HG02642 (cell line): ENCODE data around the gene BTG4.

Experiments
- ATAC-seq: cut with Tn5 transposase; IDR thresholded peaks from one replicate; pipeline ENCODE4 v1.9.1; 2021; ENCODE audit warnings: mild to moderate bottlenecking; ENCODE audit not compliant: unreplicated experiment, poor library complexity

Gene BTG4

DNA sequence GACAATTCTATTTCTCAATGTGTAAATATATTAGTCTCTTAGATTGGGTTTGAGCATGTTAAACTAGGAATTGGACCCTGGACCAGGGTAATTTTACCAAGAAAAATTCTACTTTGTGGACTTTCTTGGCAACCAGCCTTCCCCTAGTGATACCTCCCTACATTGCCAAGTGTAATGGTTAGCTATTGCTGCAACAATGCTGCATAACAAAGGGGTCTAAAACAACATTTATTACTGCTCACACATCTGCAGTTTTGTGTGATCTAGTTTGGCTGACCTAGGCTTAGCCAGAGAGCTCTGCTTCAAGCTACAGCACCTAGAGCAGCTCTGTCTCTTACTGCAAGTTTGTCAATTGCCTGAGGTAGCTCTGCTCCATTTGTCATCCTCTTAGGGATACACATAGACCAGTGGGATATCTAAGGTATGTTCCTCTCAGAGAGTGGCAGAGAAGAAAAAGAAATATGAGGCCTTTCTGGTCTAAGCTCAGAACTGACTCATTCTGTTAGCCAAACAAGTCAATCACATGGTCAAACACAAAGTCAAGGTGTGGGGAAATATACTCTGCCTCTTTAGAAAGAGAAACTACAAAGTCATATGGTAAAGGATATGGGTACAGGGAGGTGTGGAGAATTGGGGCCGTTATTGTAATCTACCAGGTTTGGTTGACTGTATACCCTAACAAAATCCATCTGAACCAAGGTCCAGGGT, 26.4 kb upstream of the BTG4 start:
- no peak for ATAC-seq

DNA sequence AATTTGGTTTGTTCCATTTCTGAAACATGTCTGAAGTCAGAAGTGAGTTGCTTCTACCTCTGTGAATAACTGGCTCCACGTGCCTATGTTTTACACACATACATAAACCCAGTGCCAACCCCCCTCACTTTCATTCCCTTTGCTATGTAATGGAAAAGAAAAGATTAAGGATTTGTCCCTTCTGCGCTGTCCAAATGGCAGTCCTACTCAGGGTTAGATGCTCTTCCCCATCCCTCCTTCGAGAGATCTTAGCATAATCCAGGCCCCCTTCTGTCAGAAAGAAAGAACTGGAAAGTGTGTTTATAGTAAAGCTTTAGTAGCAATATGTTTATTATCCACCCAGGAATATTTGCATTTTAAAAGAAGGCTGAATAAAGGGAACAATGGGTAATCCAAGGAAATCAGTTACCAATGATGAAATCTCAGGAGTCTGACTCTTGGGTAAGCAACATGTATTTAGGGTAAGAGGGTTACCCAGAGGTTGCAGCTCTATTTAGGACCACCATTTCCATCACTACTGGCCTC, 25.2 kb upstream of the BTG4 start:
- no peak for ATAC-seq

- no peak for ATAC-seq
Measured at GRCh38 chr11:111535281-111535680, 23.1 kb upstream of the BTG4 start.

DNA sequence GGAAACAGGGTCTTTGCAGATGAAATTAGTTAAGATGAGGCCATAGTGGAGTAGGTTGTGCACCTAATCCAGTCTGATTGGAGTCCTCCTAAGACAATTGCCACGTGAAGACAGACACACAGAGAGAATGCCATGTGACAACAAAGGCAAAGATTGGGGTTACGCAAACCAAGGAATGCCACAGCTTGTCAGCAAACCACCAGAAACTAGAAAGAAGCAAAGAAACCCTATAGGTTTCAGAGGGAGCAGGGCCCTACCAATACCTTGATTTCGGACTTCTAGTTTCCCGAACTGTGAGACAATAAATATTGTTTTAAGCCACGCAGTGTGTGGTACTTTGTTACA, 20.2 kb upstream of the BTG4 start:
- ATAC-seq = no peak

DNA sequence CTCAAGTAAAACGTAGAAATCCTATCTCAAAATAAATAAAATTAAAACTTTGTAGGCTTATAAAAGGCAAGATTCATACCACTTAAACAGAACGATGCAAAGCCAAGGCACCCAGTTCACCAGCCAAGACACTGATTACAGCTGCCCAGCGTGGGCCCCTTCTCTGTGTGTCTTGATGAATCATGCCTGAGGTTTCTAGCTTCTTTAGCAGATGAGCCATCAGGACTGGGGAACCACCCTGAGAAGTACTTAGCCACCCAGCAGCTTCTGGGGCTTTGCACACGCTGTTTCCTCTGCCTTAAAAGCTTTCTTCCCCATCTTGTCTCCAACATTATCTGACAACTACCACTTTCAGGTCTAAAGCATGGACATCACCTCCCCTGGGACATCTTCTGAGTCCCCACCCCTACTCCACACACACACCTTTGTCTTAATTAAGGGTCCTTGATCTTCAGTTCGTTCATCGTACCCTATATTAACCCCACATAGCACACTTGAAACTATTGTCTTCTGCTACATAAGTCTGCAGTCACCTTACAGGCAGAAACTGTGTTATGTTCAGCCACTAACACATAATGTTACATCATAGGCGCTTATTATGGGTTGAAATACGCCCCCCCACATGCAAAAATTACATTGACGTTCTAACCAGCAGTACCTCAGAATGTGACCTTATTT, 19.6 kb upstream of the BTG4 start:
- ATAC-seq = peak; percentile 64

DNA sequence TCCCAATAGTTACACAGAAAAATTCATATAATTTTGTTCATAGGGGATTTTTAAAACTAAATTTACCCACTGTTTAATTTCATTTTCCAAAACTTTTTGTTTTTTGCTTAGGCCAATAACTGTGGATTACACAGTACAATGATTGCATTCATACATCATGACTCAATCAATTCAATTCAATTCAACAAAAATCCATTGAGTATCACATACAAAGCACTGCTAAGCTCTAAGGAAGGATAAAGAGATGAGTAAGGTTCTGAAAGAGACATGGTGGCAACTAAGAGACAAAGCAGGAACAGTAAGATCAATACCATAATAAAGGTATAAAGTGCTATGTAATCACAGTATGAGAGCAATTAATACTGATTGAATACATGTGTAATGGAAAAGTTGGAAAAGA, 18.9 kb upstream of the BTG4 start:
- ATAC-seq = no peak

- no peak for ATAC-seq
Measured at GRCh38 chr11:111530091-111530490, 17.9 kb upstream of the BTG4 start.

- ATAC-seq = no peak
Measured at GRCh38 chr11:111528557-111528956, 16.4 kb upstream of the BTG4 start.

DNA sequence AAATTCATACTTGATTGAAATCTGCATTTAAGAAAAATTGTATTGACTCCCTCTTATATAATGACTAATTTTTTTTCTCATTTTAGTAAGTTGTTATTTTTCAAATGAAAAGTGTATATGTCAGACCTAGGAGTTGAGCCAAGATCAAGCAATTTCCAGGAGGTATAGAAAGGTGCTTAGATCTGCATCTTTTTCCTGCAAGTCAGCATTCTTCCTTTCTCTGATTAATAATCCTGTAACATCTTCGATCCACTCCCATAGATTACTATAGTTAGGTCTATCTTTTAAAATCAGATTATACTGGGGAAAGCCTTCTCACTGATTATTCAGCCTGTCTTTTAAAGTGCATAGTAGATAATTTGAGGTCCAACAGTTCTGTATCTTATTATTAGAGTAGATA, 15.1 kb upstream of the BTG4 start:
- ATAC-seq = no peak

GRCh38 chr11:111526501-111526900, 14.3 kb upstream of the BTG4 start:
- ATAC-seq = no peak

GRCh38 chr11:111525456-111525855, 13.3 kb upstream of the BTG4 start:
- no peak for ATAC-seq

DNA sequence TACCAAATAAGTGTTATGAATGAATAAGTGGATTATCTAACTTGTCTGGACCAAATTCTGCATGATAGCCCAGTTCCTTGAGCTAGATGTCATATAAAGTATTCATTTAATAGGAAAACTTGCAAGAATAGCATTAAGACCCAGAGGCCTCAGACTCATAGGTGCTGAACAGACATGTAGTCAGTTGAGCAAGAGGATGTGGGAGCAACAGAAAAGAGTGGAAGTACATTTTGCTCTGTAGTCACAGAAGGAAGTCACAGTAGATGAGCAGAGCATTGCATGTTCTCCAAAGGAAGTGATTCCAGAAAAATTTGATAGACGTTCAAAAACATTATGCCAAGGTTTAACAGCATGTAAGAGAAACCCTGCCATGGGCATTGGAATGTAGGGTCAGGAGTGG, 11.9 kb upstream of the BTG4 start:
- ATAC-seq = no peak

- no peak for ATAC-seq
Measured at GRCh38 chr11:111523343-111523742, 11.2 kb upstream of the BTG4 start.

GRCh38 chr11:111522426-111522825, 10.2 kb upstream of the BTG4 start:
- no peak for ATAC-seq

DNA sequence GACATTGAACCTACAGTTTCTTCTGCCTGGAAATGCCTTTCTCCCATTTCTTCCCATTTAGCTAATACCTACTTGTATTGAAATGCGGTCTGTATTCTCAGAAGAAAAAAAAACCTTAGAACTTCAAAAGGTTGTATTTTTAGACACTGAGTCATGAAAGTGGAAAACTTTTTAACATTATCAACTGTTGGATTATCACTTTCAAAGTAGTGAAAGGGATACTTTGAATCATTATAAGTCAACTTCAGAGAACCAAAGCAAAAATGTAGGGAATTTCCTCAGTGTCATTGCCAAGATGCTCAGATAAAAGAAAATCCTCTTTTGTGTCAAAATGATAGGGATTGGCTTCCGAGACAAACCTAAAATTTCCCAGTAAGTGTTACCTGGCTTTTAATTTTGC, 8.9 kb upstream of the BTG4 start:
- no peak for ATAC-seq

- no peak for ATAC-seq
Measured at GRCh38 chr11:111520560-111520959, 8.4 kb upstream of the BTG4 start.

DNA sequence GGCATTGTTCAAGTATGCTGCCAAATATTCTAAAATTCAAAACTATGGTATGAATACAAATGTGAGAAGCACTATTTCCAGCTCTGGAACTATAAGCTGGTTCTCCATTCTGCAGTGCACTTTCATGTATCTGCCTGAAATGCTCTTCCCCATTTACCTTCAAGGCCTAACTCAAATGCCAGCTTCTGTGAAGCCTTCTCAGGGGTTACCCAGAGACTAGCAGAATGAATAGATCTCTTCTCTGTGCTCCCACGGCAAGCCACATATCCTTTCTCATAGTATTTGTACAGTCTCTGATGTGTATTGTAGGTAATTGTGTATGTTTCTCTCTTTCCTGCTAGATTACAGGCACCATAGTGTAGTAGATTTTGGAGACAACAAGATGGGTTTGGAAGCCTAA, 6.5 kb upstream of the BTG4 start:
- ATAC-seq = no peak

DNA sequence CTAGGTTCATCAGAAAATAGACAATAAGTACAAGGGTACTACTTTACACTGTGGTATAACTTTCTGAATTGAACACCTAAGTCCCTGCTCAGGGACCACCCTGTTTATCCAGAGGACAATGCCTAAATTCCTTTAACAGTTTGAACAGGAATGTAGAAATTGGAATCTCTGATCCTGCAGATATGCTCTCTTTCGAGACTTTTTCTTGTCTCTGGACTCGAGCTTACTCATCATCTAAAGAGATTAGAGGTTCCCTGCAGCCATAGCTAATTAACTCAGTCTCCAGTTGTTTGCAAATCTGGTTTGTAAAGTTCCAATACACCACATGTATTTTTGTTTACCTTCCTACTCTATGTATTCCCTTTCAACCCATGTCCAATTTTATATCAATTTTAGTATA, 3.4 kb upstream of the BTG4 start:
- ATAC-seq = no peak

DNA sequence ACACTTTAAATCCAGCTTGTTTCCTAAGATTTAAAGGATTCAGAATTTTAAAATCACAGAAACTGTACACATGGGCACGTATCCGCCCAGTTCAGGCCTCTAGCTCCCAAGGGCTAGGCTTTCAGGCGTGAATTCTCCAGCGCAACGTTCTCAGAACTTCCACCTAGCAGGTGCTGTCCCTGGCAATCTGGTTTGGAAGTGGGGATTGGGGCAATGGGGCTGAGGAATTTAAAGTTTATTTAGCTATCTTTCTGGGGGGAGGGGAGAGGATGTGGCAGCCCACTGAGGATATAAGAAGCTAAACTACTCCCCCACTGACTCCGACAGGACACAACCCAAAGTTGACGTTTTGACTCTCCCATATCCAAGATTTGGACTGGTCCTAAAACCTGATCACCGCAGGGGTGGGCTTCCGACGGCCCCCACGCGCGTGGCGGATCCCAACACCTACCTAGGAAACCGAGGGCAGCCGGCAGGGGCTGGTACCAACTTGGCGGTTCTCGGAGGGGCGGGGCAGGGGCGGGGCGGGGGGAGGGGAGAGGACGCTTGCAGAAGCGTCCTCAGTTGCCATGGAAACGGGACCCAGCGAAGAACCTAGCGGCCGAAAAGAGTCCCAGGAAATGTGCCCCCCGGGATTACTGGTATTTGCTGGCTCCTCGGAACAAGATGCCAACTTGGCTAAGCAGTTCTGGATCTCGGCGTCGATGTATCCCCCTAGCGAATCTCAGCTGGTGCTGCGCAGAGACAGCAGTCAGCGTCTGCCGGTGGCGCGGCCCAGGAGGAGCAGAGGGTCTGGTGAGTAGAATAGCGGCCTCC, 2.2 kb upstream of the BTG4 start, which contains the start of gene HOATZ:
HOATZ (plus strand) TSS at position 563 of the 816 bp plus-strand sequence; CDS start at position 570, 7 bp downstream.
- no peak for ATAC-seq

- no peak for ATAC-seq
Measured at GRCh38 chr11:111513240-111513605, 1.0 kb upstream of the BTG4 start.

GRCh38 chr11:111510311-111510710, 1.9 kb downstream of the BTG4 start:
- ATAC-seq = no peak
